Measurements from ENCODE around the gene PTPN14.

Gene PTPN14

DNA sequence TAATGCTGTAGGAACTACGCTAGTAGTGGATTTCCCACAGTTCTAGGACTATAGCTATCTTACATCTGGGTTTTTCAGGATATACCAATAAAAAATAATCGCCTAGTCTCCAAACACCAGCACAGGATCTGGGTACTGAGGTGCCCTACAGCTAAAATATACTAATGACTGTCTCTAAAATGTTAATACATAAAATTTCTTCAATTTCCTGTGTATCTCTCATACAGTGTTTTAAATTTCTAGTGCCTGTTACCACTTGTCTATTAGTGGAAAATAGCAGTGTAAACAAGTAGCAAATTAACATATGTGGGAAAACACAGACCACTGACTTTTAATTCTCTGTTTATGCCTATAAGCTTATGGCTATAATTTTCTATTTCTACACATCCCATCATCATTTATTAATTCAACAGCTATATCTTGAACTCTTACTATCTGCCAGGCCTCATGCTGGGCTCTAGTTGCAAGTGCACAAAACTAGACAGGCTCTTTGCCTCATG is 16.1 kb upstream of the PTPN14 start:
- DNase-seq = no peak

DNA sequence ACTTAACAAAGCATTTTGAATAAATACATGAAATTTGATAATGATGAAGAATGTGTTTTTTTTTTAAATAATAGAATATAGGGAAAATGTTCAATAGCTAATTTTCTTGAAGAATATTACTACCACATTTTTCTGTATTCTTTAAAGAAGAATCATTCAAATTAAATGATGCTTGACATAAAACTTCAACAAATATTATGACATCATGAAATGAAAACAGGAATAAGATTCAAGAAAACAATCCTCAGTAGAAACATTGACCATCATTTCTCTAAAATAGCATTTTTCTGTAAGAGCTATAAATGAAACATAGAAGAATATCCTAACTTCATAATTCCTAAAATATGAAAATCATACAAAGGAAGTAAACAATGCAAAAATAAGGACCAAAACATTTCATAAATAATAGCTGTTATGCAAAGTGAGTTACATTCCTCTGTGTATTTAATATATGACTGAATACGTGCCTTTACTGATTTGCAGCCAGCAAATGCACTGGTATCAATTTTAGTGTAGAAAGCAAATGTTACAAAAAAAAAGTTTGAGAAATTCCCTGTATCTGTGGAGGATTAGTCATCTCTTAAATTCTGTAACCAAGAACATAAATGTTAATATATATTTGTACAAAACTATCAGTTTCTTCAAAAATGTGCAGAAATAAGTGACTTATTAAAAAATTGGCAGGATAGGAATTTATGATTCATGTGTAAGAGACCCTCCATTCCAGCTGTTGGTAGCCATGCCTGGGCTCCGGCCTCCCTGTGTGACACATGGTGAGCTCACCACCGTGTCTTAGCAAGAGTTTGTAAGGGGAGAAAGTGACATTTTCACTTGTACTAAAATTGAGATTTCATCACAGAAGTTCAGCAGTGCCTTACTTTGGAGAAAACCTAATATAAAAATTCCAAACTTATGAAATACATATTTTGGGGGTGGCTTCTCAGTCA is 15.0 kb upstream of the PTPN14 start:
- no peak for DNase-seq

- no peak for DNase-seq
Measured at GRCh38 chr1:214565310-214565709, 13.9 kb upstream of the PTPN14 start.

DNA sequence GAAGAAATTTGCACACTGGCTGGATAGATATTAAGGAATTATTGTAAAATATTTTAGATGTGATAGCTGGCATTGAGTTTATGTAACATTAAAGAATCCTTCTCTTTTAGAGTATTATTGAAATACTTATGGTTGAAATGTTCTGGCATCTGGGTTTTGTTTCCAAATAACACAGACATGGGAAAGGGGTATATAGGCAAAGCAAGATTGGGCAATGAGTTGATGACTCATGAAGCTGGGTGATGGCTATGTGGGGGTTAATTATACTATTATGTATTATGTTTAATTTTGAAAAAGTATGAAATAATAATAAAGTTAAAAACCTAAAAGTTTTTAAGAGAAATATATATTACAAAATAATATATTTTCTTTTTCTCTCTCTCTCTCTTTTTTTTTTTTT is 12.5 kb upstream of the PTPN14 start:
- DNase-seq = no peak

GRCh38 chr1:214557952-214558735 is 6.7 kb upstream of the PTPN14 start:
- no peak for DNase-seq

GRCh38 chr1:214553142-214553710 is 1.8 kb upstream of the PTPN14 start:
- no peak for DNase-seq

- DNase-seq = no peak
Measured at GRCh38 chr1:214552174-214552608, 789 bp upstream of the PTPN14 start.

DNA sequence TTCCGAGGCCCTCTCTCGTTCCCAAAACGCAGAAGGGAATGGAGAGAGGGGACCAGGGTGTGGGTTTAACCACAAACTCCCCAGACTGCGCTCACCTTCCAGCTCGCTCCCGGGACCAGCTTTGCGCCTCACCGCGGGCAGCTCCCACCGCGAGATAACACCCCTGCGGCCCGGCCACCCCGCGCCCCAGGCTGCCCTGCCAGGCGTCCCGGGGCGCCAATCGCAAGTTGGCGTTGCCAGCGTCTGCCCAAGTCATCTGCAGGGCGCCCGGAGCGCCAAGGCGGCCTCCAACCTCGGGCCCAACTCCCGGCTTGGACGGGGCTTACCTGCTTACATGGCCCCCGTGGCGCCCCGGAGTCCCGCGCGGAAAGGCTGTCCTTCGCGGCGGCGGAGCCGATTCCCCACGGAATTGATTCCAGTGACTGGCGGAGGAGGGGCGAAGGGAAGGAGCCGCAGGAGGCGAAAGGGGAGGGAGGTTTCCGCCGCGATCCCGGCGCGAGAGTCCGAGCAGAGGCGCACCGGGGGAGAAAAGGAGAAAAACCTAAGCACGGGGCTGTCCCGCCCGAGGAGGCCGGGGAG is 456 bp downstream of the PTPN14 start:
- DNase-seq = no peak

DNA sequence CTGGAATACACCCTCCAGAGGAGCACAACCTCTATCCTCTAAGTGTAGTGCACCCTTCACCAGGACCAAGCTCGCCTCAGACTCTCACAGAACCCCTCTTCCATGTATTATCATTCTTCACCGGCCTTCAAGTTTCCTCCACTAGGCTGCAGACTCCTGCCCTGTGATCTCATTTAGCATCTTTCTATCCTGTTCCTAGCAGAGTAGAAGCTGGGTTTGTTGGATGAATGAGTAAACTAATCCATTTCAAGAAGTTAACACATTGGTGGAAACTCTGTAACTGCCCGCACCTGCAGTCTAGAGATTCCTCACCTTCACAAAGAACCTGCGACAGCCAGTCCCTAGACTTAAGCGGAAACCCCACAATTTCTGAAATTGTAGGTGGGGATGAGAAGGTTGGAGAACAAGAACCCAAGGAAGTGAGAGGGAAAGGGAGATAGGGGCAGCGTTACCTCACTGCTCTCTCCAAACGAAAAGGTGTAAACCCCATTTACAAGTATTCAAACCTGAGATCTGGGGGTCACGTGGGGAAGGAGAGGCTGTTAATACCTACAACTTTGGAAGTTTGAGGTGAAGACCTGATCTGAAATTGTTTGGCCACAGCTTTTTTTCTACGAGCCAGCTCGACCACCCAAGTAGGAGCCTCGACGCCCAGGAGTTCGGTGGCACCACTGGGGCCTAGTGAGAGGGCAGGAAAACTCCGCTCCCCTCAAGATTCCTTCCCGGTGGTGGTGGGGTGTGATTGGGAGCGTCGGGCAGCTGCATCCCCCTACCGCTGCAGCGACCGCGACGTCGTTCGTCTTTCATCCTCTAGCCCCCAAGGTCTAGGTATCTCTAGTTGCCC is 1.2 kb downstream of the PTPN14 start:
- no peak for DNase-seq

DNA sequence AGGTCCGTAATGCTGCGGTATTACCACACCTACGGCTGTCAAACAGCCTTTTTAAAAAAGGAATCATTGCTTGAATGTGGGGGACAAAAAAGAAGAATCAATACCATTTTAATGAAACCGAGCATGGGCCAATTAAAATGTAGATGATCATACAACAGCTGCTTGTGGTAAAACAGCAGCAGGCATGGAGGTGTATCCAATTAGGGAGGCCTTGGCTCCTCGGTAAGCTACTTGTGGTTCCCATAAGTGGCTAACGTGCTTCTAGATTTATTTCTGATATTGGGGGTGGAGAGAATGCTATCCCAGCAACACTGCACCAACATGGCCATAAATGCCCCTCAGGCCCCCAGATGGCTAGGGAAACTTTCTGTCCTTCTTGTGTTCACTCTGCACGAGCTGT is 1.8 kb downstream of the PTPN14 start:
- no peak for DNase-seq

DNA sequence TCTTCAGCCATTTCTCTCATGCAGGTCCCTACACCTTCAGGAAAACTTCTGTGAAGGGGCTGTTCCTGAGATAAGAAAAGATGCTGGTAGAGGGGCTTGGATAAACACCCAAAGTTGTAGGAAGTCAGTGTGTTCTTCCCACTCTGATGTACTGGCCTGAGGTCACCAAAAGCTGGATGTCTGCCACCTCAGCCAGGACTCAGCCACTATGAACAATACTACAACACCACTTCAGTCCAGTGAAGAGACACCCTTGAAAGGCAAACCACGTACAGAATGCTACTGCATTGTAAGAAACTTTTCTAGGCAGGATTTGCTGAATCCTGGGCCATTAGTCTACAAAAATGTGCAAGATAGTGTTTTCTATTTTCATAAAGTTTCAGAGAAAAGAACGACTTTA is 2.4 kb downstream of the PTPN14 start:
- no peak for DNase-seq

- DNase-seq = no peak
Measured at GRCh38 chr1:214548271-214548670, 3.1 kb downstream of the PTPN14 start.

DNA sequence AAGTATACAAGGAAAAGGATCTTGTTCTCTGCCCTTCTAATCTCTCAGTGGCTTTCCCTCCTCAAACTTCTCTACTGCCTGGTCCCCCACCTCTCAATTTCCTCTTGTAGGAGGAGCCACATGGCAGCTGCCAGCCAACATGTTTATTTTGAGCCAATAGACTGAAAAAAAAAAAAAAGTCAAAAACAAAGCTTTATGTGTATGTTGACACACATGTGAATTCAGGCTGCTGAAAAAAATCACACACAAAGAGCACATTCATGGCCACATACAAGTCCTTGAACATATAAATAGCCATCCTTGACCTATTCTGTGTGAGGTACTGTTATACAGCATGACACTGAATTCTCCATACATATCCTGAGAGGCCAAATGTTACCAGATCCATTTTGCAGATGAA is 3.7 kb downstream of the PTPN14 start:
- no peak for DNase-seq

DNA sequence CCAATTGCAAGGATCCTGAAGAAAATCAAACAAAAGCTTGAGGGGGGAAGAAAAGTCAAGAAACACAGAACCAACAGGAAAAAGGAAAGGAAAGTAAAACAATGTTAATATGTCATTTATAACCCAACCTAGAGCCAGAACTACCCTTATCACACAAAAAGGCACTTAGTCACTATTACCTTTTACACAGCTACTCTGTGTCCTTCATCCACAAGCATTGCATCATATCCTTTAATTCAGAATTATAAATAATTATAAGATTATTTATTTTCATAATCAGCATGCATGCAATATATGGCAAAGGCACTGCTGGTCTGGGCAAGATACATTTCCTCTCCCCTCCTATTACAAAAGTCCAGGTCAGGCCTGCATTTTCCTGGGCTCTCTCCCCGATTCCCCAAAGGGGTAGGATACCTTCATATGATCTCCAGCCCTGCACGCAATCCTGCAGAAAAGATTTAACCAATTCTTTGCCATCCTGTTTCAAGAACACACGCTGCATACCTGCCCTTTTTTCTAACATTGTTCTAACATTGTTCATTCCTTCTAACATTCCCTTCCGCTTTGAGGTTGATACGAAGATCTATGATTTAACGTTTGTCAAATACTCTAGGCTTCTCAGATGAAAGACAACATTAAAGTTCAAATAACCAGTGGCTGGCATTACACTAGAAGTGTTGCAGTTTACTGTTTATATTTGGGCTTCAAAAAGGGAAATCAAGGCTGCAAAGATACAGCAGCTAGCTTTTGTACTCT is 4.3 kb downstream of the PTPN14 start:
- DNase-seq = no peak

GRCh38 chr1:214546084-214546483 is 5.3 kb downstream of the PTPN14 start:
- DNase-seq = no peak

- no peak for DNase-seq
Measured at GRCh38 chr1:214545293-214545692, 6.1 kb downstream of the PTPN14 start.

DNA sequence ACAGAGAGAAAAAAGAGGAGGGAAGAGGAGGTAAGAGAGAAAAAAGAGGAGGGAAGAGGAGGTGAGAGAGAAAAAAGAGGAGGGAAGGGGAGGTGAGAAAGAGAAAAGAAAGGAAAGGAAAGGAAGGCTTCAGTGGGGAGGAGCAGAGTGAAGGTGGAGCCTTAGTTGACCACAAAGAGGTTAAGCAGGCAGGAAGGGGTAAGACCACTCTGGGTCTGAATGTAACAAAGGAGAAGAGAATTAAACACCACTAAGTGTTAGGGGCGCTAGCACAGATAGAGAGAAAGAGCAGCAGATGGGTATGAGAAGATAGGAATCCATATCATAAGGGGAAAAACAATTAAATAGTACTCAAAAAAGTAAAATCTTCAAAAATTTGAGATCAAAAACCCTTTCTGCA is 6.6 kb downstream of the PTPN14 start:
- no peak for DNase-seq

- DNase-seq = no peak
Measured at GRCh38 chr1:214542275-214543199, 8.9 kb downstream of the PTPN14 start.

- no peak for DNase-seq
Measured at GRCh38 chr1:214541693-214542092, 9.7 kb downstream of the PTPN14 start.

GRCh38 chr1:214541206-214541605 is 10.2 kb downstream of the PTPN14 start:
- DNase-seq = no peak
